GM19240 (cell line): ENCODE measurements around the gene SLC38A10.
A peak's percentile ranks its signal among the peaks of the same experiment; 100 is the strongest.

Experiments used
- DNase-seq: peaks from one replicate; pipeline ENCODE4 v3.0.0; 2011; ENCODE audit warnings: low spot score; ENCODE audit not compliant: insufficient read length

SLC38A10 gene

DNA sequence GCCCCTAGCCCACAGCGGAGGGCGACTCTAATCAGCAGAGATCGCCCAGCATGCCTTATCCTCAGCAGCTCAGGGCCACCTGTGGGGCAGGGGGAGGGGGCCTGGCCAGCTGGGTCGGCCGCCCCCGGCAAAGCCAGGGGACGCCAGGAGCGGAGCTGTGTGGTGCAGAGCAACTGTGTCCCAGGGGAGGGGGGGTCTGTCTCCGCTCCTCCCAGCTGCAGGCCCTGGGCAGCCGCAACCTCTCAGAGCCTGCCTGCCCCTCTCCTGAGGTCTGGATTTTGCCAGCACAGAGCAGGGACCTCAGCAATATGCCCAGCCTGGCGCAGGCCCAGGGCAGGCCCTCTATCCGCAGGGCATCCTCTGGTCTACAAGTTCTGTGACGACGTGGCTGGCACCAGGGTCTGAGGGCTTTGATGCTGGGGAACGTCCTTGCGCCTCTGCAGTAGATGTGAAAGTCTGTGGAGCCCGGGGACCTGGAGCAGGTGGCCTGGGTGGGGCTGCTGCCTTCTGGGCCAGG lies 36.5 kb upstream of the SLC38A10 start:
- no peak for DNase-seq

DNA sequence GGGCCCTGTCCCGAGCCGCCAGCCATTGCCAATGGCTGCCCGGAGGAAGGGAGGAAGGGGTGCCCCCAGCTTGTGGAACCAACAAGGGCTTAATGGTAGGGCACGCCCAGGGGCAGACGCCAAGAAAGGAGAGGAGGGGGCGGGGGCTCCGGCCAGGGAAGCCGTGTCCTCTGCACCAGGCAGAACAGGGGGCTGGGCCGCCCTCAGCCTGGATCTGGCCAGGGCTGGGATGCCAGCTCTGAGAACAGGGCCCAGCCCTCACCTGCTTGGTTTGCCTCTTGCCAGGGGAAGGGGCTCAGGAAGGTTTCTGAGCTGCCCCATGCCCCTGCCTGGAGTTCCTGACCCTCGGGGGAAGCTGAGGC lies 35.8 kb upstream of the SLC38A10 start:
- no peak for DNase-seq

DNA sequence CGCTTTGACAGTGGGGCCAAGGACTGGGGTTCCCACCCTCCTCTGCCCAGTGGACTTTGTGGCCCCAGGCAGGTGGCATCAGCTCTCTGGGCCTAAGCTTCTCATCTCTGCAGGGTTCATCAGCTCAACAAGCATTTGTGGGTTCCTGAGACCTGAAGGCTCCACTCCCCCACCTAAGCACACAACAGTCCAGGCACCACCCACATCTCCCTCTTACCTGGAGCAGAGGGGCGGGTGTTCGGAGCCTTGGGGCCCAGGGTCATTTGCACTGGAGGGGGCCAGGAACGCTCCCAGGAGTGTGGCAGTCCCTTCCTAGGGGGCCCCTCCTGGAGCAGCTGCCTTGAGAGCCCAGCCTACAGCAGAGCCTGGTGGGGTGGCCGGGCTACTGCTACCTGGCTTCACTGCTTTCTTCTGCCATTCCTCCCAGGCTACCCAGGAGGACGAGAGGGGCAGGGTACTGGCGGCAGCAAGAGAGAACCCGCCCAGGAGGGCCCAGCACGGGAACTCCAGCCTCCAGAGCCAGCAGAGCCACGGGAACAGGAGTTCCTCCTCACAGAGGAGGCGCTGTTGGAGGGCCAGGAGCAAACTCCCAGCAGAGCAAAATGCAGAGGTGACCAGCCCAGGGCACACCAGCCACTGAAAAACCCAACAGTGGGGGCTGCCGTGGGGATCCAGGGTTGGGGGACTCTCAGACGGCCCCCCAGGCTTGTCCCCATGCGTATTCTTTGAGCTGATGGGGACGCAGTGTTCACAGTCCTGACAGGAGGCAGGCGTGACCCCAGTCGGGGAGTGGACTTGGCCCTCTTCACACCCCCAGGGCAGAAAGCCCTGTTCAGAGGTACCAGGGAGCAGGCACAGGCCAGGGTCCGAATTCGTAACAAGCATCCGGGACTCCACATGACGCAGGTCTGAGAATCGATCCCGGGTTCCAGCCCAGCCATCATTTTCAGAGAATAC lies 35.1 kb upstream of the SLC38A10 start:
- no peak for DNase-seq

DNA sequence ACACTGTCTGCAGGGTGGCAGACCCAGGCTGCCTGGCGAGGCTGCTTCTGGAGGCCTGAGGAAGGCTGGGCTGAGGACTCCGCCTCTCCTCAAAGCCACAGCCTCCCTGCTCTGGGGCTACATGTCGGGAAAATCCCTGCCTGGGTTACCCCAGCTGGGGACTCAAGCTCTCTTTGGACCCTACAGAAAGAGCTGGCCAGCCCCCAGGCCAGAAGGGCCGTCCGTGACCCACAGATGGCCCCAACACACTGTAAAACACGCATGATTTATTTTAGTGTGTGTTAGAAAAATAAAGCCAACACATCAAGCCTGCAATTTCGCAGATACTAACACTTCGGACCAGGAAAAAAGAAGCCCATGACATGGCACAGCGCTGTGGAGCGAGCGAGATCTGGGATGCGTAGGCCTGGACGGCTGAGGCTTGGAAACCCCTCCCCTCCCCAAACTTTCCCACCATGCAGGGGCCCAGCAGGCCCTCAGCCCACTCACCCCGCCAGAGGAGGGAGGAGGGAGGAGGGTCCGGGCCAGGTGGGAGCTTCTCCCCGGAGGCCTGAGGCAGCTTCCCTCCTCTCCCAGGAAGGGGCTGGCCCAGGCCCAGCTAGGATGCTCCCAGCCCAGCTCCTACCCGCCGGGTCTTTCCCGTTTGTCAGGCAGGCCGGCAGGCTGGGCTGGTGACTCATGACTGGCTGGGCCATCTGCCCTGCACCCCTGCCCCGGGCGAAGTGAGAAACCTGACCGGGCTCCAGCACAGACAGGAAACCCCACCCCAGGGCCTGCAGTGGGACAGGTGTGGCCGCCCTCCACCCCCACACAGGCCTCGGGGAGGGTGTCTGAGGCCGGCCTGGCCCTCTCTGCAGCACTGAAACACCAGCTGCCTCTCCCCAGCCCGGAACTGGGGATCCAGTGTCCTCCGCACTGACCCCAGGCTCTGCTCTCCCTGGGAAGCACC lies 34.1 kb upstream of the SLC38A10 start:
- DNase-seq, result no peak

DNA sequence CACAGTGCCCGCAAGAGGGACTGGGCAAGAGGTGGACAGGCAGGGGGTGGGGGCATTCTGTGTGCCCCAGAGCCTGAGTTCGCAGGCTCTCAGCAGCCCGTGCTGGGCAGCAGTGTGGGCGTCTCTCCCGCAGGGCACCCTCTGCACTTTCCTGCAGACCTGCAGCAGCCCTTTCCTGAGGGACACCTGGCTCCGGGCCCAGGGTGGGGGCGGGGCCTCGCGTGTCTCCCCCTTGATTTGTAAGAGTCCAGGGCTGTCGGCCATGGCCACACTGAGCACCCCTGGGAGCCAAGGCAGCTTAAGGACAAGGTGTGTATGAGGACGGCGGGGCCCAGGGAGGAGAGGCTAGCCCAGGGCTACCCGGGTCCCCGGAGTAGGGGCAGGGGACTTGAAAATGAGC lies 33.4 kb upstream of the SLC38A10 start:
- no peak for DNase-seq

DNA sequence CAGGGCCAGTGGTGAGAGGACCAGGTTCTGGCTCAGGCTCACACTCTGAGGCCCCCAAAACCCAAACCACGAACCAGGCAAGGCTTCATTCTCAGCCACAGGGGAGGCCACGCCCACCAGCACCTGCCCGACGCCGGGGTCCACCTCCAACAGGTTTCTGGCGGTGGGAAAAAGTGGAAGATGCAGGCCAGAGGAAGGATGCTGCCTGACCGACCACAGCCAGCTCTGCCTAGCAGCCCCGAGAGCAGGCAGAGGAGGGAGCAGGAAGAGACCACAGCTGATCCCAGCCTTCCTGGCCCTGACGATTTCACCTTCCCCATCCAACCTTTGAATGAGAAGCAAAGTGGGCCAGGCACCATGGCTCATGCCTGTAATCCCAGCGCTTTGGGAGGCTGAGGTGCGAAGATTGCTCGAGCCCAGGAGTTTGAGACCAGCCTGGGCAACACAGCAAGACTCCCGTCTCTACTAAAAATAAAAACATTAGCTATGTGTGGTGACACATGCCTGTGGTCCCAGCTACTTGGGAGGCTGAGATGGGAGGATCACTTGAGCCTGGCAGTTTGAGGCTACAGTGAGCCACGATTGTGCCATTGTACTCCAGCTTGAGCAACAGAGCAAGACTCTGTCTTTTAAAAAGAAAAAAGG lies 30.7 kb upstream of the SLC38A10 start:
- no peak for DNase-seq

DNA sequence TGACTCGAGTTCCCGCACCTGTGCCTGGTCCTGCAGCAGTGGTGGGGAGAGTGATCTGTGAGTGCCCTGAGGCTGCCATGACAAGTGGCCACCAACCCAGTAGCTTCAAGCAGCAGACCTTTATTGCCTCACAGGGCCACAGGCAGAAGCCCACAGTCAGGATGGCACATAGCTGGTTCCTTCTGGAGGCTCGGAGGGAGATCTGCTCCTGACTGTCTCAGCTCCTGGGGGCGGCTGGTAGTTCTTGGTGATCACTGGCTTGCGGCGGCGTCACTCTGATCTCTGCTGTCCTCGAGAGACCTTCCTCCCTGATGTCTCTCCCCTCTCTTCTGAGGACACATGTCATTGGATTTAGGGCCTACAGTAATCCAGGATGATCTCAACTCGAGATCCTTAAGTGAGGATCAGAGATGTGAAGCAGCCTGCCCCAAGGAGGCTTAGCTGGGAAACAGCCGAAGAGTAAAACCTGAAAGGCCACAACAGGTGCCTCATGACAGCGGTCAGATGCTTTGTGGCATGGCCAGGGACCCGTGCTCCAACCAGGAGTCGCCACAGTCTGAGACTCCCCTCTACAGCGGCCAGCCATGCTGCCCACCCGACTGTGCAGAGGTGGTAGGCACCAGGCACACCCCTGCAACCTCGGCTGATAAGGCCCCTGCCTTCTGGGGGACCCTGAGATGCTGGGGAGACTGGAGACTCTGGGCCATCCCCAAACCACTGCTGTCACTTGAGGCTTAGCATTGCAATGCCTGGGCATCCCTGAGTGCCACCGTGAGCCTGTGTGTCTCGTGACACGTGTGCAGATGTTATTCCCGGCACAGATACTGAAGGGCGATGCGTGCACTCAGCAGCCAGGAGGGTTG lies 30.0 kb upstream of the SLC38A10 start:
- no peak for DNase-seq

DNA sequence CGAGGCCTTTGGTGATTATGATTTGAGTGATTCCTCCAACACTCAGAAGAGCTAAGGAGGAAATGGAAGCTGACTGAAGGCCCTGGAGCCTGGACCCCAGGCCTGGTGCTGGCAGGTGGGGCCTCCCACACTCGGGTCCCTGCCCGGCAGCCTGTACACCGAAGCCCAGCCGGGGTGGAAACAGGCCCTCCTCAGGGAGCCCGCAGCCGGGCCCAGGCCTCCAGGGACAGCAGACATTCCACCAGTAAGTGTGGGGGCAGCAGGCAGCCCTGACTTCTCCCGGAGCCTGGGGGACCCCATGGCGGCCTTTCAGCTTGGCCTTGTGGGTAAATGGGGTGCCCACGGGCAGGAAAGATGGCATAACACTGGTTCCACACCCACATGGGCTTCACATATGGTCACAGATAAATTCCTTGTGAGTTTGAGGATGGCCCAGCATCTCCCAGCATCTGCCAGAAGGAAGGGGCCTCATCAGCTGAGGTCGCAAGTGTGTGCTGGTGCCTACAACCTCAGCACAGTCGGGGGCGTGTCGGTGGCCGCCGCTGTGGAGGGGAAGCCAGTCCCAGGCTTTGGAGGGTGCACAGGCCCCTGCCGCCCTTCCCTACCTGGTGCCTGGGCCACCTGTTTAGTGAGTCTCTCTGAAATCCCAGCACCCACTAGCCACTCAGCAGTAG lies 29.2 kb upstream of the SLC38A10 start:
- DNase-seq, result no peak

DNA sequence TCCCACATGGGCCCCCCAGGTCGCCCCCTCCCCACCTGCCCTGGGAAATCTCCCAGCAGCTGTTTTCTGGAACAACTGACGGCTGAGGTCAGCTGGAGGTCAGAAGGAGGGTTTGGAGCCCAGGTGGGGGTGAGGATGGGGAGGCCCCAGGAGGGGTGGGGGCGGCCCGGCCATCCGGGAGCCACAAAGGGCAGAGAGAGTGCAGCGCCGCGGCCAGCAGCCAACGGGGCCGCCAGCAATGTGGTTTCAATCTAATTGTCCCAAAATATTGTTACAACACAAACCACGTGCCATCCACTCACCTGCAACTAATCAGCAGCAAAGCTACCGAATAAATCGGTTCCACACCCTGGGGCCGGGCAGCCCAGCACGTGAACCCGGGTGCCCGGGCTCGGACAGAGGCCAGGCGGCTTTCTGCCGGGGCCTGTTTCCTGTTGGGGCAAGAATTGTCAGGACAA lies 28.3 kb upstream of the SLC38A10 start:
- DNase-seq, result no peak

DNA sequence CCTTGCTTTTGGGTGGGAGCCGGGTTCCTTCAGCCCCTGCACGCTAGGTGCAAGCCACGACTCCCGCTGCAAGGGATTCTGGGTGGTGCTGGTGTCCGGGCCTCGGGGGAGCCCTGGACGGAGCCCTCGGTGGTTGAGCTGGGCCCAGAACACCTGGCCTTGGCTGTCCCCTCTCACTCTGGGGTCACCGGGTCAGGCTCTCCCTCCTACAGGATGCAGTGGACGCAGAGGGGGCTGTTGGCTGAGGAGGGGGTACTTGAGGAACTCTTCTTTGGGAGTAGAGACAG lies 27.9 kb upstream of the SLC38A10 start:
- no peak for DNase-seq

DNA sequence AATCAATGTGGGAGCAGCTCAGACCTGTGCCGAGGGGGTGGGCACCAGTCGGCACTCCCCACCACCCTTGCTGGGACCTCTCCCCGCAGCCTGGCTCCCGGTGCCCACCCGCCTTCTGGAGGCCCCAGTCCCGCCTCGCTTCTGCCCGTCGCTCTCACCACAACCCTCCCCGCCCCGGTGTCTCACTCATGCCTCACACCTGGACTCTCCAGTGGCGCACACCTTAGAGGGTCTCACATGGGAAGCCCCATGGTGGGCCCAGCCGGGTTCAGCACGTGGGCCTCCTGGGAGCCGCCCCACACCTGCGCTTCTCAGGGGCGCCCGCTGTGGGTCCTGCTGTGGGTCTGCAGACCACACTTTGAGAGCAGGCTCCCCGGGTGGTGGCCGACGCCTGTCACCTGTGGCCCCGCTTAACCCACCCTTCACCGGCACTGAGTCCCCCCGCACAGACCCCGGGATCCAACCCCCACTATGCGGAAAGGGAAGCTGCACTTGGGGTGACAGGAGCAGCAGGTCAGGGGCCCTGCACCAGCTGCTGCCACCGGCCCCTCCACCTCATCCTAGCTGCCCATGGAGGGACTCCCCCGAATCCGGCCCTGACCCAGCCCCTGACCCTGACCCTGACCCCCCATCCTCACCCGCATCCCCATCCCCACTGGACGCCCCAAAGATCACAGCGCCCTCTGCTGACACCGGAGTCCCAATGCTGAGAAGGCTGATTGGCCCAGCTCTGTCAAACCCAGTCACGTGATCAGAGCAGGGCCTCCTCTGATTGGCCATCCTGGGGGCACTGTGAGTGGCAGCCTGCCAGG lies 27.4 kb upstream of the SLC38A10 start:
- peak; percentile 61 for DNase-seq

DNA sequence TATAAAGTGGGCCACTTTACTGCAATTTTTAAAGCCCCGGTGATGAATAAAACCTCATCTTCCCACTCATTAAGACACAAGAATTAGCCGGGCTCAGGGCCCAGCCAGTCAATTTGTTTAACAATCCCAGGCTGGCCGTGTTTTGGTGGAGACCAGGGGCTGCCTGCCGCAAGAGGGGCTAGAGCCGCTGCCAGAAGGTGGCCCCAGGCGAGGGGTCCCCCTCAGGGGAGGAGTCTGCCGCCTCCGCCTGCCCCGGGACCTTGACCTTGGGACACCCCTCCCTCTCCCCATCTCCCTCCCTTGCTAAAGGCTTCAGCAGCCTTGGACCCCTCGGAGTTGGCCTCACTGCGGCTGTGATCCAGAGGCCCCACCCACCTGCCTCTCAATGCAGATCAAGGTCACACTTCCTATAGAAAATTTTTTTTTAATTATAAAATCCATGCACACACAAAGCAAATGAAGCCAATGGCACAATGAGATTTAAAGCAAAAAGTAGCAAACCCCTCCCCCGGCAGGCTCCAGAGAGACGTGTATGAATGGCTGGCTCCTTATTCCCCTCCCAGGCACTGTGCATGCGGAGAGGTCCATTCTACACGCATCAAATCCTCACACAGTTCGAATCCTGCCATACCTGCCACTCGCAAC lies 23.0 kb upstream of the SLC38A10 start:
- no peak for DNase-seq

DNA sequence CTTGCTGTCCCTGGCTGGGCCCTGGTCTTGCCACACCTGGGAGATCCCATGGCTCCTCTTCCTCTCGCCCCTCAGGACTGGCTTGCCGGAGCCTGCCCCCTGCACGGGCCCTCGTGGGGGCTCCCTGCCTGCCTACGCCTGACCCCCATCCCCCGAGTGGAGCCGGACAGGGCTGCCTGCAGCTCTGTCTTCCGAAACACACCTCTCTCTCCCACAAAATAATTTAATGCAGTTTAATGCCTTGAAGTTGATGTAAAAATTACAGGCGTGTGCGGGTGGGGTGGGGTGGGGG lies 22.4 kb upstream of the SLC38A10 start:
- no peak for DNase-seq

DNA sequence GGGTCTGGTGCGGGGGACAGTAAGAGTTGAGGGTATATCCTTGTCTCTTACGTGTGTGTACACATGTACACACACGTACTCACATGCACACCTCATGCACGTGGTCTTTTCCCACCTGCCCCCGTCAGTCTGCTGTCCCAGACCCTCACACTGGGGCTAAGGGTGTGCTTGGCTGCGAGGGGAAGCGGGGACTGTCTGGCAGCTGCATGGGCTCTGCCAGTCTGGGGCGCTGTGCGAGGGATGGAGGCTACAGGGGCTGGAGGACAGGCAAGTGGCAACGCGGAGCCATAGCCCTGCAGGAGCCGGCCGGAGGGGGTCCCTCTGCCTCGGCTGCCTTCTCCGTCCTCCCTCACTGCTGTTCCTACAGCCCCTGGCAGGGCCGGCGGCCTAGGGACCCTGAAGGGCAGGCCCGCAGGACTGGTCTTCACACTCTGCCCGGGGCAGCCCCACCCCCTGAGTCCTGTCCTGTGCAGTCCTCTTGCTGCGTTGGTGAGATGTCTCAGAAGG lies 20.8 kb upstream of the SLC38A10 start:
- no peak for DNase-seq

DNA sequence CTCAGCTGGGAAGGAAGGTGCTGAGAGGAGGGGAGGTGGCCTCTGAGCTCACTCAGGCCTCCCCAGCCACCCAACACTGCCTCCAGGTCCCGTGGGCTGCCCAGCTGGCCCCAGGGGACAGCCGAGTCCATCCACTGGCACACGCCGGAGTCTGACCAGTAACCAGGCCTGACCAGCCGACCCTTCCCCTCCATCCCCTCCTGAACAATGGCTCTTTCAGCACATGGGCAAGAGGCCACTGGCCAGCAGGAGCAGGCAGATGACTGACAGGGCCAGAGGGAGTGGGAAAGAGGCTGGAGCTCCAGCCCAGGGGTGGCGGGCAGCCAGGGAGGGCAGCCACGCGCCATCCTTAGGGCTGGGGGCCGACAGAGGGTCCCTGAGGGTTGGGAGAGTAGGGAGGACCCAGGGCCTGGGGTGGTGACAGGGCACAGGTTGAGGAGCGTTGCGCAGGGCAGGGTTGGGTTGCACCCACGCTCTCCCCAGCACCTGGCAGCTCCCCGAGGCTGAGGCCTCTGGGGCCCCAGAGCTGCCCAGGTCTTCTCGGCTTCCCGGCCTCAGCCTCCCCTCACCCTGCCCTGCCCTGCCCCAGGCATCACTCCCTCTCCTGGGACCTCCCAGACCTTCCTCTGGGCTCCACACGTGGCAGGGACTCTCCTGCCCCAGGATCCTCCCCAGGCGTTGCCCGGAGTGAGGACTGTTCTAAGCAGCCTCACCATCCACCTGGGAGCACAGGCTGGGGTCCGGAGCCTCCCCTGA lies 20.2 kb upstream of the SLC38A10 start:
- no peak for DNase-seq

DNA sequence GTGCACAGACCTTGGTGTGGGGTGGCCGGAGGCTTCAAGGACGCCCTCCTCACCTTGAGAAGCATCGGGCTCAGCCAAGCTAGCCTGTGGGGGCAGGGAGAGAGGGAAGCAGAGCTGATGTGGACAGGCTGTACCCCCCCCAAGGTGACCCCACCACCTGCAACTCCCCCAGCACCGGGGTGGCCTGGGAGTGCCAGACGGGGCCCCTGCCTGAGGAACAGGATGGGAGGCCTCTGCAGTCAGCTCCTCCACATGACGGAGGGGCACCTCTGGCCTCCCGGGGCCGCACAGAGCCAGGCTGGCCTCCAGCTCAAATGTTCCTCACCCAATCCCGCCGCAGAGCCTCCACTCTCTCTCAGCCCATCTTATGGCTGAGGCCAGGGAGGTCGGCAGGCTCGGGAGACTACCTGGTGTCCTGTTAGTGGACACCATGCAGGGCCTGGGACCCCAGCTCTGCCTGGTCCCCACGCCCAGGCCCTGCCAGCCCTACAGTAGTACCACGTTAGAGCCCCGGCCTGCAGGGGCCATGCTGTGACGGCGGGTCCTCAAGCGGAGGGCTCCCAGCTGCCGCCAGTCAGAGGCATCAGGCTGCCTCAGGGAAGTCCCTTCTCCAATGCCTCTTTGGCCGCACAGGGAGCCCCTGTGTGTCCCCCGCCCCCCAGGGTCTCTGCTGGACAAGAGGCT lies 19.4 kb upstream of the SLC38A10 start:
- DNase-seq, result no peak

DNA sequence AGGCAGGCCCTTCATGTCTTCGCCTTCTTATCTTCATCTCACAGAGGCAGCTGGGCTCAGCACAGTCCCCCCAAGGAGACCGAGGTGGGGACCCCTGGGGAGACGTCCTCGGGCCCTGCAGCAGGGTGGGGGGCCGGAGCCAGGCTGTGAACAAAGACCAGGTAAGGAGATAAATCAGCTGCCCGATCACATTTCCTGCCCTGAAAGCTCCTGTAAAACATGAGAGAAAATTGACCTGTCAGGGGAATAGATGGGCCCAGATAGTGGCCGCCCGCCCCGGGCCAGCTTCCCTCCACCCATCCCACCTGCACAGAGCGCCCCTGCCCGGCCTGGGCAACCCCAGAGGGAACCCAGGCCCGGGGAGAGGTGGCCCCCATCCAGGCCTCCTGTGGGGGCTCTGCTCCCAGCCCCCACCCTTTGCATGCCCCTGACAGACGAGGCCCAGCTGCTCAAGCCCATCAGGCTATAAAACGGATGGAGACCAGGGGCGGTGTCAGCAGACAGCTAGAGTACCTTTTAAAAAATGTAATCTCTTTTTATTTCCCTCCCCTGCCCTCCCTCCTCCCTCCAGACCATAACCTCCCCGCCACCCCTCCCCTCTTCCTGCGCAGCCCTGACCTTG lies 18.8 kb upstream of the SLC38A10 start:
- no peak for DNase-seq
